Stimulated activated naive CD8-positive, alpha-beta T cell treated with anti-CD3 and anti-CD28 coated beads, Interleukin-15, amount 100 ng/mL, for 72 hours (primary cell): ENCODE results near the gene UBD.

ENCODE experiments used
- ATAC-seq: fragments of 150-1000 bp; cut with Tn5 transposase; 2 replicates; pipeline ENCODE4 v1.10.0; 2021; ENCODE audit warnings: mild to moderate bottlenecking, moderate library complexity
- DNase-seq, 2 donors: peaks; one replicate each; pipeline ENCODE4 v3.0.0; 2021 to 2022
- H3K27ac Mint-ChIP-seq, 2 donors: one replicate each; pipeline ENCODE4 v1.8.0; 2022; ENCODE audit warnings: mild to moderate bottlenecking in 2 of 2, mixed read lengths in 2 of 2, moderate library complexity in 2 of 2
- H3K27me3 Mint-ChIP-seq: one replicate; pipeline ENCODE4 v1.8.0; 2022; ENCODE audit warnings: mixed read lengths
- H3K4me1 Mint-ChIP-seq: one replicate; pipeline ENCODE4 v1.8.0; 2022; ENCODE audit warnings: mild to moderate bottlenecking, mixed read lengths
- H3K4me3 Mint-ChIP-seq, 2 donors: one replicate each; pipeline ENCODE4 v1.8.0; 2022; ENCODE audit warnings: mild to moderate bottlenecking in 2 of 2, mixed read lengths in 2 of 2, moderate library complexity in 1 of 2
- H3K9me3 Mint-ChIP-seq, 2 donors: one replicate each; pipeline ENCODE4 v1.8.0; 2022; ENCODE audit warnings: mixed read lengths in 2 of 2

UBD gene

DNA sequence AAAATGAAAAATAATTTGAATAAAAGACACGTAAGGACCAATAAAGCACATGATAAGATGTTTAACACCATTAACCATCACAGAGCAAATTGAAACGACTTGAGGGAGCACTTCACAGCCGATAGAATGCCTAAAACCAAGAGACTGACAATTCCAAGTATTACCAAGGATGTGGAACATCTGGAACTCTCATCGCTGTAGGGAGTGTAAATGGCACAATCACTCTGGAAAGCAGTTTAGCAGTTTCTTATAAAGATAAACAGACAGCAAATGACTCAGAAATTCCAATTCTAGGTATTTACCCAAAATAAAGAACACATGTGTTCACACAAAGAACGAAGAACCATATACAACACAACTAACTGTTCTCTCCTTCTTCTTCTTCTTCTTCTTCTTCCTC lies 8.5 kb upstream of the UBD start:
- Mint-ChIP-seq H3K27ac (no peak overlapping the region), H3K9me3 (no peaks in the 10 kb centered on the region), H3K27me3 (peaks cover 50% of the 10 kb centered on the region), H3K4me3 (no peak overlapping the region), H3K4me1 (peaks cover 8% of the 10 kb centered on the region)
- DNase-seq (no peak), ATAC-seq (no peak)

DNA sequence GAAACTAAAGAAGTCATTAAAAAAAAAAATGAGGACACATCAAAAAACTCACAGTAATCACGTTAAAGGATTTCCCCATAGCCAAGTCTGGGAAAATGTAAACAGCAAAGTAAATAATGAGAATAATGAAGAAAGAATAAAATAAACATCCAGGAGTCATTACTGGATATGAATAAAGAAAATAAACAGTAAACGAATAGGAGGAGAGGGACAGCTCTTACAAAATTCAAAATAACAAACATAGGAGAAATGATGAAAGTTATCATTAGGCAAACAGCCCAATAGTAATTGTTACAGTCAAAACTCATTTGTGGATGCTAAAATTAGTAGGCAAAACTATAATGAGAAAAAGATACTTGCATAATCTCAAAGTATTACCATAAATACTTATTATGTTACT lies 8.0 kb upstream of the UBD start:
- Mint-ChIP-seq H3K27me3 (peaks cover 54% of the 10 kb centered on the region), H3K9me3 (no peaks in the 10 kb centered on the region), H3K4me1 (peaks cover 12% of the 10 kb centered on the region), H3K27ac (no peak overlapping the region), H3K4me3 (no peak overlapping the region)
- no peak for ATAC-seq
- DNase-seq: no peak

DNA sequence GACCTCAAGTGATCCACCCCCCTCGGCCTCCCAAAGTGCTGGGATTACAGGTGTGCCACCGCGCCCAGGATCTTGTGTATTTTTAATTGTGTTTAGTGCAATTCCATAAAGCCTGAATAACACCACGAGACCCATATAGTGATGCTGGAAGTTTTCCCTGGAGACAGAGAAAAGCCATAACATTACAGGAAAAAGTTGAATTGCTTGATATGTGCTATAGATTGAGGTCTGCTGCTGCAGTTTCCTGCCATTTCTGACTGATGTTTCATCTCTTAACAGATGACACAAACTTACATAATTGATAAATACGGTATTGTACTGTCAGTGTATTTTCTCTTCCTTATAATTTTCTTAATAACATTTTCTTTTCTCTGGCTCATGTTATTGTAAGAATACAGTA lies 7.3 kb upstream of the UBD start:
- no peak for ATAC-seq
- Mint-ChIP-seq H3K4me1 (peaks cover 18% of the 10 kb centered on the region), H3K4me3 (no peak overlapping the region), H3K9me3 (peaks cover under 1 to 2% of the 10 kb centered on the region in 2 donors), H3K27ac (no peak overlapping the region), H3K27me3 (peaks cover 54% of the 10 kb centered on the region)
- DNase-seq: no peak

DNA sequence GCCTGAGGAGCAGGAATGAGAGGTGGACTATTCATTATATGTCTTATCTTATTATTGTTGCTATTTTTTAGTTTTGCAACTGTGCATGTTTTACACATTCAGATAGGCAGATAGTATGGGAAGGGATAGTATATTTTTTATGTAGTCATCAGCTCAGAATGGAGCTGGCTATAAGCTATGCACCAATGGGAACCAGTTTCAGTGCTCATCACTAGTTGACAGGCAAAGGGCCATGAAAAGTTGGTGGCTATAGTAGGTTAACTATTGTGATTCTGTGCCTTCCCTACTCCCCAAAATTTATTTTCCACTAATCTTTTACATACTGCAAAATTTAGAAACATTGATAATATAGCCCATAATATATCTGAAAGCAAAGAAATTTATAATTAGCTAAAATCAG lies 5.3 kb upstream of the UBD start:
- Mint-ChIP-seq H3K9me3 (peaks cover 6% of the 10 kb centered on the region in 2 donors), H3K4me1 (peaks cover 34% of the 10 kb centered on the region), H3K27me3 (peaks cover 63% of the 10 kb centered on the region), H3K4me3 (no peak overlapping the region), H3K27ac (no peak overlapping the region)
- no peak for ATAC-seq
- no peak for DNase-seq

DNA sequence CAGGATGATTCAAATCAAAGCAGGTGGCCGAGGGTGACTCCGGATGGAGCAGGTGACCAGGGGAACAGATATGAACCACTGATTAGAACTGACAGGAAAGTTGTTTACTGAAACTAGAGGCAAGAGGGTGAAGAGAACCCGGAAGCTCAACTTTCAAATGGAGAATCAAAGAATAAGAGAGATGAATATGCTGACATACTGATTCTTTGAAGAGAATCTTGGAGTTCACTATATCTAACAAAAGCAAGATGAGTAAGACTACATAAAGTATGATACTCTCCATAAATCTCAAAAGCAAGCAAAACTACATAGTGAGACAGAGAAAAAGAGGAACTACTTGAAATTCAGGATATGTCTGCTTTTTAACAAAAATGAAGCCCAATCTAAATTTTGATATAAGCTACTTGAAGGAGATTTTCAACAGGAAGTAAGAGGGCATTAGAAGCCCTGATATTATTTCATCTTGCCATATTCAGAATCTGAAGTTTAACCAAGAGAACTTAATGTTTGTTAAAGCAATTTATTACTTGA lies 4.0 kb upstream of the UBD start:
- peaks cover 6% of the 10 kb centered on the region in 2 donors for H3K9me3 Mint-ChIP-seq
- DNase-seq (no peak), ATAC-seq (no peak)
- peaks cover 41% of the 10 kb centered on the region for H3K4me1 Mint-ChIP-seq
- peaks cover 68% of the 10 kb centered on the region for H3K27me3 Mint-ChIP-seq
- H3K4me3 Mint-ChIP-seq: no peak overlapping the region
- H3K27ac Mint-ChIP-seq: peak overlapping the region; percentile 15 to 36

DNA sequence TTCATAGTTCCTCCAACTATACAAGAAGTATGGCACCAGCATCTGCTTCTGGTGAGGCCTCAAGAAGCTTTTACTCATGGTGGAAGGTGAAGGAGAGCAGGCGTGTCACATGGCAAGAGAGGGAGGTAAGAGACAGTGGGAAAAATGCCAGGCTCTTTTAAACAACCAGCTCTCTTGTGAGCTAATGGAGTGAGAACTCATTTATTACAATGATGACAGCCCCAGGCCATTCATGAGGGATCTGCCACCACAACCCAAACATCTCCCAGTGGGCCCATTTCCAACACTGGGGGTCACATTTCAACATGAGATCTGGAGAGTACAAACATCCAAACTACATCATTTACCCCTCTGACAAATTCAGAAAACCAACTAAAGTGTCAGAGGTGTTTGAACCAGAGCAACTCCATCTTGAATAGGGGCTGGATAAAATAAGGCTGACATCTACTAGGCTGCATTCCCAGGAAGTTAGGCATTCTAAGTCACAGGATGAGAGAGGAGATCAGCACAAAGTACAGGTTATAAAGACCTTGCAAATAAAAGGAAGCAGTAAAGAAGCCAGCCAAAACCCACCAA lies 2.2 kb upstream of the UBD start:
- H3K4me3 Mint-ChIP-seq: peak overlapping the region in 1 of 2 donors; percentile 16
- ATAC-seq: no peak
- H3K27ac Mint-ChIP-seq: peak overlapping the region in 1 of 2 donors; percentile 5

DNA sequence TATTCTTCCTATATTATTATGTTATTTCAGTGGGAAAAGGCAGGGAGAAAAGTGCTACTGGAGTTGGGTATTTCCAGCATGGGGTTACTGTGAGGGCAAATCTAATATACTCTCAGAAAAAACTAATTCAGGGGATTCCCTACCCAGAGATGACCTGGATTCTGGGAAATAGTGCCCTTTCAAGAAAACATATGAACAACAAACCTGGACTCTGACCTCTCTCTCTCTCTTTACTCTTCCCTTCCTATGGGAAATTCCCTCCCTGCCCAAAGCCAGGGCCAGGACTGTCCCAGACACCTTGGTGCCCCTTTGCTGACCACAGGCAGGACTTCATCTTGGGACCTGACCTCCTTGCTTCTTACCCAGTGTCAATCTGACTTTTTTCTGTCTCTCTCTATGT lies 1.6 kb upstream of the UBD start:
- ATAC-seq (no peak), DNase-seq (no peak)
- H3K4me3 Mint-ChIP-seq: peak overlapping the region; percentile 50 to 63
- H3K27ac Mint-ChIP-seq: peak overlapping the region in 1 of 2 donors; percentile 5
- peaks cover 41% of the 10 kb centered on the region for H3K4me1 Mint-ChIP-seq
- H3K27me3 Mint-ChIP-seq: peaks cover 56% of the 10 kb centered on the region
- H3K9me3 Mint-ChIP-seq: peaks cover 6% of the 10 kb centered on the region in 2 donors

More for the DNA sequence above, 2.2 kb upstream of the UBD start:
- peaks cover 6% of the 10 kb centered on the region in 2 donors for H3K9me3 Mint-ChIP-seq
- peaks cover 53% of the 10 kb centered on the region for H3K27me3 Mint-ChIP-seq
- peaks cover 41% of the 10 kb centered on the region for H3K4me1 Mint-ChIP-seq
- DNase-seq: no peak

DNA sequence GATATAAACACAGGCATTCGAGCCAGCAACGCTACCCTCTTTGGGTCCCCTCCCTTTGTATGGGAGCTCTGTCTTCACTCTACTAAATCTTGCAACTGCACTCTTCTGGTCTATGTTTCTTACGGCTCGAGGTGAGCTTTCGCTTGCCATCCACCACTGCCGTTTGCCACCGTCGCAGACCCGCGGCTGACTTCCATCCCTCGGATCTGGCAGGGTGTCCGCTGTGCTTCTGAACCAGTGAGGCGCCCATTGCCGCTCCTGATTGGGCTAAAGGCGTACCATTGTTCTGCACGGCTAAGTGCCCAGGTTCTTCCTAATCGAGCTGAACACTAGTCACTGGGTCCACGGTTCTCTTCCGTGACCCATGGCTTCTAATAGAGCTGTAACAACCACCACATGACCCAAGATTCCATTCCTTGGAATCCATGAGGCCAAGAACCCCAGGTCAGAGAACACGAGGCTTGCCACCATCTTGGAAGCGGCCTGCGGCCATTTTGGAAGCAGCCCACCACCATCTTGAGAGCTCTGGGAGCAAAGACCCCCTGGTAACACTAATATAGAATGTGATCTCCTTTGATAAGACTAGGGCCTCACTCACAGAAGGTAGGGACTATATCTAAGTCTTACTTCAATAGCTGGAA lies 973 bp downstream of the UBD start:
- DNase-seq (no peak), ATAC-seq (no peak)
- no peak overlapping the region for H3K4me3 Mint-ChIP-seq
- peaks cover 44% of the 10 kb centered on the region for H3K4me1 Mint-ChIP-seq
- peaks cover 6 to 10% of the 10 kb centered on the region in 2 donors for H3K9me3 Mint-ChIP-seq
- H3K27me3 Mint-ChIP-seq: peaks cover 73% of the 10 kb centered on the region
- H3K27ac Mint-ChIP-seq: no peak overlapping the region

DNA sequence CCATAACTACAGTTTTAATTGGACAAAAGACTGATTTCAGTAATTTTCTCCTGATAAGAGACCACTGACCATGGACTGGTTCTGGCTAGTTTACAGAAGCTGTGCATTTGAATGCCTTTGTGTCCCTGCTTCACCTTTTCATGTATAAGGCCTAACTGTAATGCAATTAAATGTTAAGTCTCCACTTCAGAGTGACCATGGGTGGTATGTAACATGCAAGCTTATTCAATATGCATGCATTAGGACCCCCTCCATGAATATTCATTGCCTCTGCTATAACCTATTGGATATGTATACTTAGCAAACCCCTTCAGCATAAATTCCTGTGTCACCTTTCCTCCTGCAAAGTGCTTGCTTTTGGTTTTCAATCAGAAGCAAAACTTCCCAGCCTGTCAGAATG lies 2.2 kb downstream of the UBD start:
- Mint-ChIP-seq H3K27me3 (peaks cover 69% of the 10 kb centered on the region), H3K4me3 (no peak overlapping the region), H3K4me1 (peaks cover 42% of the 10 kb centered on the region), H3K9me3 (peaks cover 6 to 10% of the 10 kb centered on the region in 2 donors), H3K27ac (no peak overlapping the region)
- DNase-seq (no peak), ATAC-seq (no peak)

DNA sequence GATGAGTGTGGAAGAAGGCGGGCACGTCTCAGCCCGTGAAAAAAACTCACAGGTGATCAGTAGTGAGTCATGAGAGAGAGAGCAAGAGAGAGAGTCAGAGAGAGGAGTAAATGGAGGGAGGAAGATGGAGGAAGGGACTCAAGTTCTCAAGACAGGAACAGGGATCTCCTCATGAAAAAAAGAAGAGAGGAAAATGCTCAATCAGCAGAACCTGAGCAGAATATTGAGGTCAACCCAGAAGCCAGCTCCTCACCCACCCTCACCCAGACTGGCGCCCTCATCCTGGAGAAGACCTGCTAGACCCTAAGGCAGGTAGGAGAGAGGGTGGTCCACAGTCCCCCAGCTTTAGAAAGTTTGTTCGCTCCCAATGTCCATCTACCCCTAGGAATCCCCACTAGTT lies 4.8 kb downstream of the UBD start:
- peaks cover 22% of the 10 kb centered on the region for H3K4me1 Mint-ChIP-seq
- H3K9me3 Mint-ChIP-seq: peaks cover 0 to 3% of the 10 kb centered on the region in 2 donors
- no peak overlapping the region for H3K27ac Mint-ChIP-seq
- H3K4me3 Mint-ChIP-seq: no peak overlapping the region
- DNase-seq: no peak
- H3K27me3 Mint-ChIP-seq: peaks cover 58% of the 10 kb centered on the region
- no peak for ATAC-seq

DNA sequence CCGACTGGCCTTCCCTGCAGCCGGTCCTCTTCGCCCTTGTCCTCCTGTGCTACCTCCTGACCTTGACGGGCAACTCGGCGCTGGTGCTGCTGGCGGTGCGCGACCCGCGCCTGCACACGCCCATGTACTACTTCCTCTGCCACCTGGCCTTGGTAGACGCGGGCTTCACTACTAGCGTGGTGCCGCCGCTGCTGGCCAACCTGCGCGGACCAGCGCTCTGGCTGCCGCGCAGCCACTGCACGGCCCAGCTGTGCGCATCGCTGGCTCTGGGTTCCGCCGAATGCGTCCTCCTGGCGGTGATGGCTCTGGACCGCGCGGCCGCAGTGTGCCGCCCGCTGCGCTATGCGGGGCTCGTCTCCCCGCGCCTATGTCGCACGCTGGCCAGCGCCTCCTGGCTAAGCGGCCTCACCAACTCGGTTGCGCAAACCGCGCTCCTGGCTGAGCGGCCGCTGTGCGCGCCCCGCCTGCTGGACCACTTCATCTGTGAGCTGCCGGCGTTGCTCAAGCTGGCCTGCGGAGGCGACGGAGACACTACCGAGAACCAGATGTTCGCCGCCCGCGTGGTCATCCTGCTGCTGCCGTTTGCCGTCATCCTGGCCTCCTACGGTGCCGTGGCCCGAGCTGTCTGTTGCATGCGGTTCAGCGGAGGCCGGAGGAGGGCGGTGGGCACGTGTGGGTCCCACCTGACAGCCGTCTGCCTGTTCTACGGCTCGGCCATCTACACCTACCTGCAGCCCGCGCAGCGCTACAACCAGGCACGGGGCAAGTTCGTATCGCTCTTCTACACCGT lies 6.1 kb downstream of the UBD start:
- peak overlapping the region; percentile 76 to 88 for H3K4me3 Mint-ChIP-seq
- peak; percentile 33 to 38 for DNase-seq
- H3K4me1 Mint-ChIP-seq: peaks cover 16% of the 10 kb centered on the region
- peaks cover 0 to 3% of the 10 kb centered on the region in 2 donors for H3K9me3 Mint-ChIP-seq
- H3K27ac Mint-ChIP-seq: peak overlapping the region in 1 of 2 donors; percentile 85
- peak; percentile 69 for ATAC-seq
- peaks cover 64% of the 10 kb centered on the region for H3K27me3 Mint-ChIP-seq

DNA sequence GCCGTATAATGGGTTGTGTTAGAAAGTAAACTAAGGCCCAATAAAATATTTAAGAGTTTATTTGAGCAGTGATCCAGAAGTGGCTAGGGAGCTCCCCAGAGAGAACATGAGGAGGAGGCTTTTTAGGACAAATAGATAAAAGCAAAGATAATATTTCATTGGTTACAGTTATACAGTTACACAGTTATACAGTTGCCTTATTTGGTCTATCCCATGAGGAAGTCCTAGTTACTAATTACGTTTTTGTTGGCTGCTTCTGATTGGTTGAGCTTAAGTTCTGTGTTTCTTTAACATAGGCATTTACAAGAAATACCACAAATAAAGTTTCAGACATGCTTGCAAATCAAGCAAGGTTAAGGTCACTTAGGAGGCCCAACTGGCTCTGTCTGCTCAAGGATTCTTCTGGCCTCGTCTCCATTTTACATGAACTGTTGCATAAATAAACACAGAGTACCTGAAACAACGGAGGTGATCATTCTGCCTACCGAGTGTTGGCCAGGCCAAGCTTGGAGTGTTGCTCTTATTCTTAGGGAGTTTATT lies 7.0 kb downstream of the UBD start:
- peak; percentile 86 for ATAC-seq
- H3K4me1 Mint-ChIP-seq: peaks cover 16% of the 10 kb centered on the region

DNA sequence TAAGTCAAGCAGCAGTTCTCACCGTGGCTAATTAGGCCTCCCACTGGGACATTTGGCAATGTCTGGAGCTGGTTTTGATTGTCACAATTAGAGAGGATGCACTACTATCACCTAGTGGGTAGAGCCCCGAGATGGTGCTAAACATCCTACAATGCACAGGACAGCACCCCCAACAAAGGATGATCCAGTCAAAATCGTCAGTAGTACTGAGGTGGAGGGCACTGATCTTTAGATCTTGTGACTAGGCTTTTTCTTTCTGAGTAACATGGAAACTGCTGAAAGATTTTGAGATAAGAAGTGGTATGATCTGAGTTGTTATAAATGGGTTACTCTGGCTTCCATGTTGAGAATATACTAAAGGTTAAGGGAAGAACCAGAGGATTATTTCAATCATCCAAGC lies 12.0 kb downstream of the UBD start:
- Mint-ChIP-seq H3K4me3 (no peak overlapping the region), H3K4me1 (peaks cover 10% of the 10 kb centered on the region), H3K27ac (no peak overlapping the region), H3K27me3 (peaks cover 45% of the 10 kb centered on the region), H3K9me3 (peaks cover 0 to 6% of the 10 kb centered on the region in 2 donors)
- ATAC-seq (peak; percentile 53), DNase-seq (no peak)

More for the DNA sequence above, 7.0 kb downstream of the UBD start:
- Mint-ChIP-seq H3K4me3 (peak overlapping the region; percentile 76 to 88), H3K27ac (no peak overlapping the region), H3K9me3 (peaks cover 0 to 9% of the 10 kb centered on the region in 2 donors), H3K27me3 (peaks cover 73% of the 10 kb centered on the region)
- peak; percentile 23 to 31 for DNase-seq

DNA sequence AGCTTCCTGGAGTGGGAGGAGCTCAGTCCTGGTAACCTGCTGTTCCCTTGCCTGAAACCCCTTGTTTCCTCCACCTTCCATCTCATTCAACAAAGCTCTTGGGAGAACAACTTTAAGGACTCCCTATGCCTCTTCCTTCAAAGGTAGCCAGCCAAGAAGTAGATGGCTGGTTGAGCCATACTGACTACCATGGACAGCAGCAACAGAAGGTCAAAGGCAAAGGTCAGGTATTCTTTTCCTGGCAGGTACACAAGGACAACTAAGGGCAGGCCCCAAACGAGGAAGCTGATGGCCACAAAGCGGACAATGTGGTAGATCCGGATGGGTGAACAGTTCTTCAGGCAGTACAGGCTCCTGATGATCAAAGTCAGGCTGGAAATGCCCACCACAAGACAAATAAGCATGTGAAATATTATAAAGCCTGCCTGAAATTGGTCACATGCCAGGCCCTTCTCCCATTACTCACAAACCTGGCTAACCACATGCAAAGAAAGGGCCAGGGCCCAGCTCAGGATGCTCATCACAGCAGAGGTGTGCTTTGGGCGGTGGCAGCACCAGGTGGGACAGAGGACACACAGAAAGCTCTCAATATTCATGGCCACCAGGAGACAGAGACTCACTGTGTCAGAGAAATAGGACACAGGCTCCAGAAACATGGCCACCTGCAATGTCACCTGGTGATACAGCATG lies 21.7 kb downstream of the UBD start:
- no peak for DNase-seq
- H3K27ac Mint-ChIP-seq: no peak overlapping the region
- no peak for ATAC-seq
- peaks cover 38% of the 10 kb centered on the region for H3K27me3 Mint-ChIP-seq
- no peaks in the 10 kb centered on the region for H3K4me1 Mint-ChIP-seq
- no peak overlapping the region for H3K4me3 Mint-ChIP-seq
- no peaks in the 10 kb centered on the region for H3K9me3 Mint-ChIP-seq

DNA sequence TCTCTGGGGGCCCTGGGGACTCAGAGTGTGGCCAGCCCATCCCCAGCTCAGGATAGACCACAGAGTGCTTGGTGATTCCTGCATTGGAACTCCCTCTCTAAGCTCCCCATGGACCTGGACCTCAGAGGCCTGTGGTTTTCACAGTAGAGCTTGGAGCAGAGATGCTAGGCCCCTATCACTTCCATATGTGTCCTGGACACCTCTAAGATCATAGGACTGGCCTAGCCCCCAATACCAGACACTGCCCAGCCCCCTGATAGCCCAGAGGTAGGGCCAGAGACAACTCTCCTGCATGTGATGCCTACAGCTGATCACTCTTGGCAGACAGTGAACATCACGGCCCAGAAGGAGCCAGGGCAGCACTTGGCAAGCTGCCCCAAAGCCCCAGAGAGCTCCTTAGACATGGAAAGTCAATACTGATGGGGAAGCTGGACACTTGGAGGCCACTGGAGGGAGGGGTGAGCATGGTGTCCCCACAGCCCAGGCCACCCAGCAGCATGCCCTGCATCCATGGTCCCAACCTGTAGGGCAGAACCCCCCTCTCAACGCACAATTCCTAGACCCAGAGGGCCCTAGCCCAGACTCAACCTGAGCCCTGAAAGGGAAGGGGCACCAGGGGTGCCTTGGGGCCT lies 27.1 kb downstream of the UBD start:
- H3K27ac Mint-ChIP-seq: peak overlapping the region in 1 of 2 donors; percentile 39
- peaks cover 20% of the 10 kb centered on the region for H3K27me3 Mint-ChIP-seq
- no peak overlapping the region for H3K4me3 Mint-ChIP-seq

More for the DNA sequence above, 27.1 kb downstream of the UBD start:
- Mint-ChIP-seq H3K9me3 (no peaks in the 10 kb centered on the region), H3K4me1 (peaks cover 14% of the 10 kb centered on the region)
- ATAC-seq: no peak
- no peak for DNase-seq
